Renal cortical epithelial cell (primary cell): ENCODE results near the gene KITLG. TPM values are rescaled to one million over a fixed set of nuclear protein-coding genes. Genes with fewer than 3 reads are reported as not detected.
"Not testable (repeated sequence)": the region's sequence is repeated elsewhere in the genome, so short reads cannot be mapped to it uniquely, and the experiment has no call there.

Experiments used
- DNase-seq: peaks from one replicate; pipeline ENCODE4 v3.0.0-alpha.2; 2011; ENCODE audit warnings: low read depth
- total RNA-seq: library from RNA; depleted of rRNA; stranded (reverse); fragments of >200 nt; gene quantifications from 2 replicates; pipeline ENCODE4 v1.2.3, GENCODE V29; 2014

KITLG gene
- total RNA-seq, 1 donor from 2014 or later = 189 TPM

DNA sequence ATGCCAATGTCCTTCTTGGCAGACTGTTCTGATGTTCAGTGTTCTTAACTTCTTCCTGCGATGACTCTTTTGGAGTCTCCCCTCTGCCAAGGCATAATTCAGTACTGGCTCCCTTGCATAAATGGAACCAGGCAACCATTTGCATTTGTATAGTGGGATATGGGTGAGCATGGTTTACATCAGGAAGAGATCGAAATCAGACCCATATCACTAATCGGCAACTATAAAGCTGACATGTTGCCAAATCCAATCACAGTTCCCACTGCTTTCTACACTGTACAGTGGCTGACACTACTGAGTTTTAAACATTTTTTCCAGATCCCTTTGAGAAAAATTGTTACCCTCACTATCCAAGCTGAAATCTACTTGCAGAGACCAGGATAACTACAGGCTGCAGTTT lies 83.8 kb downstream of the KITLG start:
- DNase-seq = no peak

DNA sequence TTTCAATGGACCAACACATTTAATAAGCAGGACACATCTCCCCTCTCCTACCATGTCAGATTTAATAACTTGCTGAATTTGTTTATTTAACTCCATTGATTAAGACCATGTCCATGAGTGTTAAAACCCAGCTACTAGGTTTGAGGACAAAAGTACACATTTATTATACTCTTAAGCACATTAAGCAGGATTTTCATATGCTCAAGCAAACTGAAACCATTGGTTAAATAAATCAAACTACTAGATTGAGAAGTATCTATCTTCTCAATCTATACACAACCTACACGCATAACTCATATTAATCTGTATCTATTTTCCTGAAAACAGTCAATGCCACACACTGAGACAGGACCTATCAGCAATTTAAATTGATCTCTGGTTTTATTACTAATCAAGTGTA lies 85.2 kb downstream of the KITLG start:
- no peak for DNase-seq

DNA sequence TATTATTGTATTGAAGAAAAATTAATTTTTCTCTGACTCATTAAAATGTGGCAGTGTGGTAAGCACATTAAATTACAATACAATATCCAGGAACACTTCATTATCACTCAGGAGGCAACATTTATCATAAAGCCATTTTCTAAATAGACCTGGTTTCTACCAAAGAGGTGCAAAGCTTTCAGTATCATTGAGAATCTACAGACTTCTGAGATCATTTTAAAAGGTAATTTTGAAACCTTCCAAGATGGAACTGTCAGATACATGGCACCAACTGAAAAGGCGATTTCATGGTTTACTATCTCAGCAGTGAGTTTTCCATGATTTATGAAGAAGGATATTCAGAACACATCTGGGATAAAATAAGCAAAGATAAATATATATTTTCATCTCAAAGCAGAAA lies 85.8 kb downstream of the KITLG start:
- no peak for DNase-seq

DNA sequence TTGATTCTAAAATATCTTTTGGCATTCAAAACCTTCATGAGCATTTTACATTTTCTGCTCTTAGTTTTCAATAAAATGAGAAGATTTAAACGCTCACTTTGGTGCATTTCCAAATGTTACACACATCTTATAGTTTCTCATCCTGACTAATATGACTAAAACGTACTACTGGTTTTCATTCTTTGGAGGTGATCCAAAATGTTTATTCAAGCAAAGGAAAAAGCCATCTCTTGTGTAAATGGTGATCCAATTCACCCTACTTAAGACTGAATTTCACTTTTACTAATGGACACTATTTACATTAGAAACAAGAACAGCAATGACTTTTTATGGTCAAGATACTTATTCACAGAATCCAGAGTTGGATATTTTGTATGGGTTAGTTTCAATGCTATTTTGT lies 86.6 kb downstream of the KITLG start:
- DNase-seq = peak; percentile 51

DNA sequence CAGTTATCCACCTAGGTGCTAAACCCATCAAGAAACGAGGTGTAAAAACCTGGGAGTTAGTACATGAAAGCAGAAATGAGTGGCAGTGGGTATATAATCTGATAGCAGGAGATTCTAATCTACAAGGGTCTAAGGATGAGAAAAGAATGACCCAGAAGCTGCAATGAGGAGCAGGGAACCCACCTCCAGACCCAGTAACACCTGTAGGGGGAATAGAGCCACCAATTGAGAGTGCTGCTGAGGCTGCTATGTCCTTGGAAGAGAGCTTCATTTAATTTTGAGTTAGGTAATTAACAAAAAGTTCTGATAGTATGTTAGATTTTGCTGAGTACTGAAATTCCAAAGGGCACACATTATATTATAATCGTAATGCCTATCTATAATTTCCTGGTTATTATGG lies 89.8 kb downstream of the KITLG start:
- no peak for DNase-seq

DNA sequence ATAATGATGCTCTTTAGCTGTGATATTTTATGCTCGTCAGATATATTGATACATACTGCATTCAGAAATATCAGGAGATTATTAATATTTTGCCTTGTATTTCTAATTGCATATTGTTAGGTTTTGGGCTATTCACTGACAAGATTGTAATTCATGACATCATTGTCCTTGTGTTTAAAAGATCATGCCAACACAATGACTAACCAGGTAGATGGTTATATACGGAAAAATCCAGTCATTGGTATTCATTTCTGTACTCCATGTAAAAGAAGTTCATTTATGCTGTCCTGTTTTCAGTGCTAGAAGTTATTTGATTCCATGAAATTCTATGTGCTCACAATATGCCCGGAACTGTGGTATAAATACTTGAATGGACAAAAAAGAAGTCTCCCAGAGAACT lies 107.5 kb downstream of the KITLG start:
- DNase-seq = peak; percentile 54

DNA sequence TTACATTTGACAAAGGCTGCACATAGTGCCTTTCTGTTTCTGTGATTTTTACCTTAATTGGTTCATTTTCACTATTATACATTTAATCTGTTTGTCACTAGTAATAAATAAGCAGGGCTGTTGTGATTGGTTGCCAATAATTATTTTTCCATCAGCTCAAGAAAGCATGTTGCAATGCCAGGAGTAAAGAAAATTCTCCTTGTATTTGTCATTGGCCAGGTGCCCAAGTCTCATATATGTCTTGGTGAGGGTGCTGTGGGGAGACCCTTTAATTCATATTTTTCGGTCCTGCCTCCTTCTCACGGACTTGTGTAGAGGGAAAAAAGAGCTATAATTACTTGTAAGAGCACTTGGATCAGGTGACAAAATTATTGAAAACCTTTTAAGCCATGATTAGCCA lies 108.0 kb downstream of the KITLG start:
- DNase-seq = peak; percentile 32

DNA sequence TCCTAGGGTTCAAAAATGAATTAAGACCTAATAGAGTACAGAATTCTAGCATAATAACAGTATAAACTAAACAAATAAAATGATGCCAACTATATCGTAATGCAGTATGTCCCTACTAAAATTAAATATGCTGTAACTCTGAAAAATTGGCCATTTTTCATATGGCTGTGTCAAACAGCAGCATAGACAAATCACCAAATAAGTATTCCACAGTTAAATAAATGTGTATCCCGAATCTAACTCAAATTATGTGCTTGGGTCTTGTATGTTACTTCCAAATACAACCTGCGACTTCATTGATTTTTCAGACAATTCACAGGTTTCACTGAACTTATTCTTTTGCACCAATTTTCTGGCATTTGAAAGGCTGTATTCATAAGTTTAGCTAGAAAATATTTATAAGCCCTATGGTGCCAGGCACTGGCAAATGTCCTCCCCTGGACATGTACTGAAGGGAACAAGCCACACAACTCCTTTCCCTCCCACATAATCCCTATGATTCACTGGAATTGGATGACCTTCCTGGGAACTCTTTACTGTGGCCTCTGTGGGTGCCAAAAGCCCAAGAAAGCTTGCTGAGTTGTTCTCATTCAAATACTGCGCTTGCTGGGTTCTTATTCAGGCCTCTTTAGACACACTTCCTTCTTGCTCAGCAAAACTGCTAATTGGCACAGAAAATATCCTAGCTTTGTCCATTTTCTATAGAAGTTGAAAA lies 108.8 kb downstream of the KITLG start:
- DNase-seq = peak; percentile 81

DNA sequence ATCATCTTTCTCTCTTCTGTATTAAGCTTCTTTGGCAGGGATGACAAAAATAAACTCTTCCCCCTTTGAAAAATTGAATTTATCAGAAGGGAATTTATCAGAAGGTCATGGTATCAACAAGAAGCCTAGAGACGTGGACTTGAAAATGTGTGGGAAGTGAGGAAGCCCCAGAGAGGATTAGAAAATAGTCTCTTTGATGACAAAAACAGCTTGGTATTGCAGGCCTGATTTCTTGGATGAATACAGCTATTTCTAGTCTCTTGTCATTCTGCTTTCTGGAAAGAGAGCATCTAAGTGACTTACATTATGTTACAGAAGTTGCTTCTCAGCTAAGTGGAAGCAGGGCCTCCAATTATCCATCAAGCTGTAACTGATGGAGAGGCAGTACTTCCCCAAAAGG lies 111.1 kb downstream of the KITLG start:
- DNase-seq = no peak

DNA sequence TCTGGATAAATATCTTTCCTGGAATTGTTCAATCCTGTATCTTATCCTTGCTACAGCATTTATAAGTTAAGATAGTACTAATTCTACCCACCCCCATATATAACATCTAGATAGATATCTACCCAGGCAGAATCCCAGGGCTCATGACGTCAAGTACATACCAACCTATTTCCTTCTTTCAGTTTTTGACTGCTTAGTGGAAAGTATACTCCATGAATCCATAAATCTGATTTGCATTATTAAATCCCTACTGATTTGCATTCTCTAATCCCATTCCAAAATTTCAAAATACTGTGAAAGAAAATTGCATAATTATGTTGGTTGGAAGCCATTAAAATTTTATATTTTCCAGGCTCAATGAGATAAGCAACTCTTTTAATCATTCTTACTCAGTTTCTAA lies 111.7 kb downstream of the KITLG start:
- no peak for DNase-seq

DNA sequence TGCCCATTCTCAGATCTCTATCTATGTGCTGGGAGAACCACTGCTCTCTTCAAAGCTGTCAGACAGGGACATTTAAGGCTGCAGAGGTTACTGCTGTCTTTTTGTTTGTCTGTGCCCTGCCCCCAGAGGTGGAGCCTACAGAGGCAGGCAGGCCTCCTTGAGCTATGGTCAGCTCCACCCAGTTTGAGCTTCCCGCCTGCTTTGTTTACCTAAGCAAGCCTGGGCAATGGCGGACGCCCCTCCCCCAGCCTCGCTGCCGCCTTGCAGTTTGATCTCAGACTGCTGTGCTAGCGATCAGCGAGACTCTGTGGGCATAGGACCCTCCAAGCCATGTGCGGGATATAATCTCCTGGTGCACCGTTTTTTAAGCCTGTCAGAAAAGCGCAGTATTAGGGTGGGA lies 113.6 kb downstream of the KITLG start:
- DNase-seq = not testable (repeated sequence)

DNA sequence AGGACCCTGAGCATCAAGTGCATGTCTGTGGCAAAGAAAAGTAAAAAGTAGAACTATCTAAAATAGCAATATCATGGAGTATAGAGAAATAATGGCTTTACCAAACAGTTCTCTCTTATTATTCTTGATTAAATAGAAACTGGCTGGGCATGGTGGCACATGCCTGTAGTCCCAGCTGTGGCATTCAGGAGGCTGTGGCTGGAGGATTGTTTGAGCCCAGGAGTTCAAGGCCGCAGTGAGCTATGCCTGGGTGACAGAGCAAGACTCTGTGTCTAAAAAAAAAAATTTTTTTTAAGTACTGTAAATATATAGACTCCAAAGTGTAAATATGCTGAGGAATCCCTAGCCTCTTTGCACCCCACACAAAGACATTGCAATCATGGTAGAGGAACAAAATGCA lies 121.9 kb downstream of the KITLG start:
- DNase-seq = no peak

DNA sequence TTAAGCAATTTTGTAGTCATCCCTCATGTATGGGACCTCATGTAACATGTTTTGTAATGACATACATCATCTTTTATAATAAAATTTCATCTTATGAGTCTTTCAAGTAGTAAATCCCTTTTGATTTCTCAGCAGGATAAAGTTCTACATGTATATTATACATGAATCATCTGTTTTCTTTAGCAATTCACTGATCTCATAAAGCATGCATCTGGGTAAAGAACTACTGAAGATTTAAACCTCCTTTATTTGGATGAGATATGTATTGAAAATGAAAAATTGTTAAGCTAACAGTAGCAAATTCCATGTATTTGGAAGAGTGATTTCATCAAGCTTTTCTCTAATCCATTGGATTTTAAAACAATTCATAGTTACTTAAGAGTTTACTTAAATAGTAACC lies 126.9 kb downstream of the KITLG start:
- DNase-seq = no peak

DNA sequence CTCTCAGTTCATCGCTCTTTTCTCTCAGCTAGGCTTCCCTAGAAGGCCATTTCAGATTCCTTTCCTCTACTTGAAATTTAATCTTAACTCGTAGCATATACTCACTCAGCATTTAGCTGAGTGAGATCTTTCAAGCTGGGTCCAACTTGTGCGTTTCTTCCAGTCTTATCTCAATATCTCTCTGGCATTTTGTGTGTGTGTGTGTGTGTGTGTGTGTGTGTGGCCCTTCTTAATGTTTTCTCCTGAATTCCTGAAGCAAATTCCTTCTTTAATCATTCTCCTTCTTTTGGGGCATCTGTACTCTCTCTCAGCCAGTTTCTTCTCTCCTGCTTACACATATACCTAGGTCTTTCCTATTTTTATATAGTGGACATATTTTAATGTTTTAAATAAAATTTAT lies 129.1 kb downstream of the KITLG start:
- no peak for DNase-seq

DNA sequence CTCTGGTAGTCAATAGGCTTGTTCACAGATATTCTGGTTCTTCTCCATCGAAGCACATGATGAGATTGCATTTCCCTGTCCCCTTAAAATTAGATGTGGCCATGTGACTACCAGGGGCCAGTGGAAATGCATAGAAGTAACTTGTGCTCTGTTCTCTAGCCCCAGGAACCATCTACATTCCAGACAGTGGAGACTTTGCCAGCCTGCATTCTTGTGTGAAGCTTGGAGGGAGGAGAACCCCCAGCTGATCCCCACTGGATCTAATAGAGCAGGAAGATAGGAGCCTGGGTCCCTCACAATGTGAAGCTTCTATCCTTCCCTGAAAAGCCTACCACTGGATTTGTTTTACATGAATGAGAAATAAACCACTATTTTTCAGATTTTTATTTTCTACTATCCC lies 130.1 kb downstream of the KITLG start:
- no peak for DNase-seq

DNA sequence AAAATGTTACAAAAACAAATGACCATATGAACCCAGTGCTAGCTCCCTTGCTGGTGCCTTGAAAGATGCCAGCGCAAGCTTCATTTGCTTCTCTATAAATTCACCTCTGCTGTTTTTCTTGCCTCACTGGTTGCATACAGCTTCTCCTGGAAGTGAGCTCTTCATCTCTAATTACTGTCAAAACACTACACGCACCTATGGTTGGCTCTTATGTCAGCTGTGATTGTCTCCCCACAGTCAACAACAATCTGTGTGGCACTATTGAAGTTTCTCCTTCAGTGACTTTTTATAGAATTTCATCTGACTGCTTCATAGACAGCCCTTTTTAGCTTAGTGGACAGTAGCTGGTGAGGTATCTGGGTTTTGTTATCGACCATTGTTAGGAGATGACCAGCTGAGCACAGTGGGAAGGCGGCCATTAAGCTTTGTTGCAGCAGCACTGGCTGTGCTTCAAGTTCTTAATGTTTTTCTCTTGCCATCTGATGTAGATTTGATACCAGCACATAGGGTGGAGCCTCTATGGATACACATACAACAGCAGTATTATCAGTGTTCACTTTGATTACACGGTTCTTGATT lies 131.8 kb downstream of the KITLG start:
- no peak for DNase-seq

DNA sequence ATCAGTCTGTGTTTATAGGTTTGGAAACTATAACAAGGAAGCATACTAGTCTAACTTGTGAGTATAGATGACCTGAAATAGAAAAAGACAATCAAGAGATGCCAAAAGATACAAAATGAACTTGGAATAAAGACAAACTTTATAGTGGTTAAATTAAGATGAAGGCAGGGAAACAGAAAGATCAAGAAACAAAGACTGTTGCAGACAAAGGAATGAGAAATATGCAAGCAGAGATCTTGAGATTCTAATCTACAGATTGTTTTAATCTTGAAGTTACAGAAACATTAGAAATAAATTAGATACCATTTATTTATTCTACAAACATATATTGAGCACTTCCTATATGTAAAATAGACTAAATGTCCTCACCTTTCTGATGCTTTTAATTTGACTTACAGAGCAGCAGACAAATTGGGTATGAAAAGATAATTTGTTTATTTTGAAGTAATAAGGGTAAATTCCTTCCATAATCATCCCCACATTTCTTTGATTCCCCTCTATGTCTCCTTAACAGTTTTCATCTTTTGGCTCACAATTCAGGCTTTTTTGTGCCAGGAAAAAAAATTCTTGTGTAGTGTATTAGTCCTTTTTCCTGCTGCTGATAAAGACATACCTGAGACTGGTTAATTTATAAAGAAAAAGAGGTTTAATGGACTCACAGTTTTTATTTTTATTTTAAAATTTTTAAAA lies 134.4 kb downstream of the KITLG start:
- no peak for DNase-seq

DNA sequence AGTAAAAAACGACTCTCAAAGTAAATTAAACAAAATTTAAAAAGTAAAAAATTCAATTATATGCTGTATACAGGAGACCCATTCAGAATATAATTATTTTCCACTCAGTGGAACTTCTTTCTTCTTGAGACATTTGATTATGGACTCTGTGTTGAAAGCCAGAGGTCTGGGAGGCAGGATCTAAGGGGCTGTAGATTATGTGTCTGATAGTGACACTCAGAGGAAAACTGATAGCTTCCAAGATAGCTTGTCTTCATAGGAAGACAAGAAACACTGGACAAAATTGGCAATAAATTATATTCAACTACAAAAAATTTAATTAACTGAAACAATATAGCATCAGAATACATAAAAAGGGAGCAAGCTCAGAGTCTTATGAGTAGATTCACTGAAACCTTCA lies 135.8 kb downstream of the KITLG start:
- no peak for DNase-seq
